HG03066 (cell line): ENCODE results near the gene INPP4A.

ENCODE experiments used
- ATAC-seq: cut with Tn5 transposase; IDR thresholded peaks from one replicate; pipeline ENCODE4 v1.9.1; 2021; ENCODE audit warnings: low read depth; ENCODE audit not compliant: unreplicated experiment

Gene INPP4A

GRCh38 chr2:98488252-98488651 is 43.6 kb downstream of the INPP4A start:
- no peak for ATAC-seq

- ATAC-seq, result no peak
These were observed 44.8 kb downstream of the INPP4A start for GRCh38 chr2:98489486-98489885.

DNA sequence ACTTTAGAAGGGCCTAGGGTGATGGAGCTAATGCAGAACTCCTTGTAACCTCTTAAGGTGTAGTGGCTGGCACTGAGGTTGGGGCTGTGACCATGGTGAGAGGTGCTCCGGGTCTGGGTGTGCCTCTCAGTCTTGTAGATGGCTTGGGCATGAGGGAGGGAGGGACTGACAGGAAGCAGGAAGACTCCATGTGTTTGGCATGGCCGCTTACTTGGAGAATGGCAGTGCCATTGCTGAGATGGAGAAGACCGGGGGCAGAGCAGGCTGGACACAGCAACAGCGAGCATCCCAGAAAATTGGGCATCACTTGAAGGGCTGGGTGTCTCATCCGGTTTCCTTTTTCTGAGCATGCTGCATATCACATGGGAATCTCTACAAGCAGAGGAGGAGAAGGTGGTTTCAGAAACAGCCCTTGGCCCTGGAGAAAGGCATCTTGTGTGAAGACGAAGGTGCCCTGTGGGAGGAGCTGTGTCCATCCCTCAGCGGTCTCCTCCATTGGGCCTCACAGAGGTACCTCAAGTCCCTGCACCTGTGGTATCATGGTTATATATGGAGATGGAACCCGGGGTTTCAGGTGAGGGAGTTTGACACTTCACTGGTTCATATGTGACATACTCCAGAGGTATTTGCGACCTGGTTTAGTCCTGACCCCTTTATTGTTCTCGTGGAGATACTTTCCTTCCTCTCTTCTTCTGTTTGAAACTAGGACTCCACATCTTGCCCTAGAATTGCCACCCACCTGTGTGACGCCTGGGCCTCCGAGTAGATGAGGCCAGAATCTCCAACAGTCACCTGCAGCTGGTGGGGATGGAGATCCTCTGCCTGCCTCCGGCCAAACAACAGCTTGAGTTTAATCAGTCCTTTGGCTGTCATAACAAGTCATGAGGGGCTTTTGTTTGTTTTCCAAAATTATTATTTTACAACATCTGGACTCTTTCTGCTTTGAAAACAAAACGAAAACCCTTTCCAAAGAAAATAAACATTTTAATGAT is 45.6 kb downstream of the INPP4A start:
- ATAC-seq, result no peak

- no peak for ATAC-seq
These were observed 47.8 kb downstream of the INPP4A start for GRCh38 chr2:98492441-98492840.

DNA sequence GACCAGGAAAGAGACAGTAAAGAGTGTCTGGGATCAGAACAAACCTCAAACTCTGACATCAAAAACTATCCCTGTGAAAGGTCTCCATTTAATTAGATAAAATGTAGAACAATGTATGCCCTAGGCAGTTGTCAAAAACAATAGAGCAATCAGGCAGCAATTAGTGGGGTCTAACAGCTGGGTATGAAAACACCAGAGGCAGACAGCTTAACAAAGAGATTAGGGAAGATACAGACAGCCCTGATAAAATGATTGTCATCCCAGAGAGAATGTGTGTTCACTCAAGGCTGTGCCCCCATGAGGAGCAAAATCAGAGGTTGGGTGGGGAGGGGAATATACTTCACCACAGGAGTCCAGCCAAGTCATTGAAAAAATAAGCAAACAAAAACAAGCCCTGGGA is 50.0 kb downstream of the INPP4A start:
- ATAC-seq, result no peak

- no peak for ATAC-seq
These were observed 52.3 kb downstream of the INPP4A start for GRCh38 chr2:98496750-98497493.

DNA sequence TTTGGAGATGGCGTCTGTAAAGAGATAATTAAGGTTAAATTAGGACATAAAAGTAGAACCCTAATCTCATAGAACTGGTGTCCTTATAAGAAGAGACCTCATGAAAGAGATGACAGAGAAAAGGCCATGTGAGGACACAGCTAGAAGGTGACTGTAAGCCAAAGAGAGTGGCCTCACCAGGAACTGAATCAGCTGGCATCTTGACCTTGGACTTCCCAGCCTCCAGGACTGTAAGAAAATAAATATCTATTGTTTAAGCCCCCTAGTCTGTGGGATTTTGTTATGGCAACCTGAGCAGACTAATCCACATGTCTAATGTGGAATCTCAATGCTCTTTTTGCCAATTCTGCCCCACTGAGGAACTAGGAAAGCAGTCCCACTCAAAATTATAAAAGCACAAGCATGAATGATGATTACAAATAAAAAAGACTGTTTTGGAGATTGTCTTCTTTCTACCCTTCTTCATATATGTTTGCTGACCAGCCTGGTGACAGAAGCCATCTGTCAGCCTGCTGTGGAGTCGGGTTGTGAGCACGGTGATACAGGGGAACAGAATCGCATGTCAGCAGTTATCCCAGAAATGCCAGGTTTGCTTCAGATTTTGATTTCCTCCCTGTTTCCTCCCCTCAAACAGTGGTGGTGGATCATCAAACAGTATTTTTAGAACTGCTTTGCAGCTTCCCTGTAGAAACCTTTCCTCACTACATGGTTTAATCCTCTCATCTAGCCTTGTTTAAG is 54.2 kb downstream of the INPP4A start:
- no peak for ATAC-seq

GRCh38 chr2:98500561-98500960 is 55.9 kb downstream of the INPP4A start:
- no peak for ATAC-seq

- no peak for ATAC-seq
These were observed 56.6 kb downstream of the INPP4A start for GRCh38 chr2:98501223-98501622.

DNA sequence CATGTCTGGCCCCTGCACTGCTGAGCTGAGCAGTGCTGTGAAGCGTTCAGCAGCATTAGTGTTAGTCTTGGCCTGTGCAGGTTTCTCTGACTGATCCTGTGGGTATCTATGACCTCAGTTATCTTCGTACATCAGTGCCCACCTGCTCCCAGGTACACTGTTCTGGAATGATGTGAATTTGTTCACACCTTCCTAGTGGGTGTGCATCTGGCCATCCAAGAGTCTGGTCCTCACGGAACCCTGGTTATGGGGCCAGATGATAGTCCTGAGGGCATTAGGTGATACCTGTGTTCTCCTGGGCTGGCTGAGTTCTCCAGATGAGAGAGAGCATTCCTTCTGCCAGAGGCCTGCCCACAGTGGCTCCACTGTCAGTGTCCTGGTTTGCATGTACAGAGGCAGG is 57.2 kb downstream of the INPP4A start:
- no peak for ATAC-seq

DNA sequence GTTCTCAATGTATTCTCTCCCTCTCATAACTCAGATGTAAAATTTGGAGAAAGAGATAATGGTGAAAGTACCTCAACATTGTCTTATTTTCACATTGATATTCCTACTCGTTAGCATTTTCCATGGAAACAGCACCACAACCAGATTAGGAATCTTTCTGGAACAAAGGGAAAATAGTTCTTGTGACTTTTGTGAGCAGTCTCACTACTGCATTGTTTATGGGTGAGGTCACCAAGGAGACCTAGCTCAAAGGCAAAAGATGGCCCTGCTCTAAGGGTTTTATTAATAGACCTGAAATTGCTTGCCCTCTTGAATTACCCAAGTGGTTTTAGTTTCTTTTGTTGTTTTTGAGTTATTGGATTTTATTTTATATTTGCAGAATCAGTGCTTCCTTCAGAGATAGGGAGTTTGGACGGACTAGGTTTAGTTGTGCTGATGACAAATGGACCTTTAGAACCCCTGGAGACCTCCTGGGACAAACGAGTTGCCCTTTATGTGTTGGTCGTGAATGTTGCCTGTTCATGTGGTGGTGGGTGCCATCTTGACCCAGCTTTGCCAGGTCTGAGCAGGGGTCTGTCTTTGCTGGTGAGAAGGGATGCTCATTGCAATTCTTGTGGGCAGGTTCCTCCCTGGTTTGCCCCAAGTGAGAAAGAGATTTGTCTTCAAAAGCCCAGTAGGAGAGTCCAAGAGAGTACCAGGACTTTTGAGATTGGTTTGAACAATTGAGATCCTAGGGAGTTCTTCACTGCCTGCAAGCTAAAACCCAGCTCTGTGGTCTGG is 58.1 kb downstream of the INPP4A start:
- no peak for ATAC-seq

DNA sequence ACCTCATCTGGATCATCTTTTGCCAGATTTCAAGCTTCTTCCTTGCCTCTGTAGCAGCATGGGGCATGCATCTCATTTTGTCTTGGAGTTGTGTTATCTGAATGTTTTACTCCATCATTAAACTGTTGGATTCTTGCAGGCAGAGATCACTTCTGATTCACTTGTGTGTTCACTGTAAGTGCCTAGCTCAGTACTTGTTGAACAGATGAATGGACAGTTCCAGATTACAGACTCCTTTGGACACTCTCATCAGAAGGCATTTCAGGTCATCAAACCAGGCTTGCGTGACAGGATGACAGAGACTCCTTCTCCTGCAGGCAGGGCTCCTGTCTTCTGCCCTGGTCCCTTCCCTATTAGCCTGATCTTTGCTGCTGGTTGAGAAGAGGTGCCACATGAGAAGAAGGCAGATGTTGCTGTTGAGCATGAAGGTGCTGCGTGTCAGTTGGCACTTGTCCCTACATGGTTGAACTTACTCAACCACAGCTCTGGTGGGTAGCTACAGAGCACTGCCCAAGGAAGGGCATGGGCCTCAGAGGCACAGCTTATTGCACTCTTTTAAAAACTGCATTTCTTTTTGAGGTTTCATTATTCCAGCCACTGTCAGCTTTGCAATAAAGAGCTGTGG is 58.9 kb downstream of the INPP4A start:
- no peak for ATAC-seq

DNA sequence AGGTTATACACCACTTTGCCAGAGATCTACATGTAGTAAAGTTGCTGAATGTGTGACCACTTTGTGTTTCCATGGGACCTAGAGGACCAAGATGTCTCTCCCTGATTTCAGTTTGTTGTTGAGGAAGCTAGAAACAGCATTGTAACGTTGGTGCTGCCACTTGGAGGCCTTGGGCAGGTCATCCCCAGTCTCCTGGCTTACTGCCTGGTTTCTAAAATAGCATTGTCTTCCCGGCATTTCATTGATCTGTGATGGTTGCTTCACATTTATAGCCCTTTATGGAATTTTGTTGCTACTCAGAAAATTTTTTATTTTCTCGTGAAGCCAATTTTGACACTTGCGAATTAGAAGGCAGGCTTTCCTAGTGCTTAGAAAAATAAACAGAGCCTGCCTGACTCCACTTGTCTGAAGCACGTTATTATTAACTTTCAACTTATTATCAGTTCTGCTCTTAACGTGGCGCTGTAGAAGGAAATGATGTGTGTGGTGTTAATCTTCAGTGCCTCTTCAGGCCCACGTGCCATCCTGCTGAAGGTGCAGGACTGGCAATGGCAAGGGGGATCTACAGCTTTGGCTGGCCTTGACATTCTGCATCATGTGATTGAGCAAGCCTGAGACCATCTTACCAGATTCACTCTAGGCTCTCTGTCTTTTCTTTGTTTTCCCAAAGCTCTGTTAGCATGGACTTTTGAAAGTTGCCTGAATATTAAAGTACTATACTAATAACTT is 59.9 kb downstream of the INPP4A start:
- no peak for ATAC-seq

- ATAC-seq, result no peak
These were observed 60.7 kb downstream of the INPP4A start for GRCh38 chr2:98505311-98505808.

DNA sequence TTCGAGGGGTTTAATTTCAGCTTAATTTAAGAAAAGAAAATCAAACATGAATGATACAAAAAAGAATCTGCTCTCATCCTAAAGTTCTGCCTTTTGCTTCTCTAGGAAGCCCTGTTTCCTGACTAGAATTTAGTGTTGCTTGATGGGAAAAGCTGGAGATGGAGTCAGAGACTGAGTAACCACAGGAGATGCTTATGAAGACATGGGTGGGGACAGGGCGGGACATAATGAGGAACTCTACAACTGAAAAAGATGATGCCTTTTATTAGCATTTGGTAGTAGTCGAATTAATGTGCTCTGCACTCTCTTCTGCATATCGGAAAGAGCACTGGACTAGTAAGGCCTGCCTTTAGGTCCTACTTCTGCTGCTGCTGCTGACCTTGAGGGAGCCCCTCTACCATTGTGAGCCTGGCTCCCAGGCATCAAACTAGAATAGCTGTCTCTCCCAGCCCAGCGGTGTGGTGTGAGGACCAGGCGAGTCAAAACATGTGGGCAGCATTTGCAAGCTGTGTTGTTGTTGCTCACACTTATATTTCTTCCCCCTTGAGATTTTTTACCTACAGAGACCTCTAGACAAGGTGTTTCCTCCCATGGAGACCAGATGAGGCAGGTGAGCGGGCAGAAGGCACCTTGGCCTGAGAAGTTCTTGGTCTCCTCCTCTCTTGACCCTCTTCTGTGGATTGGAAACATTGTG is 61.5 kb downstream of the INPP4A start:
- ATAC-seq, result no peak

DNA sequence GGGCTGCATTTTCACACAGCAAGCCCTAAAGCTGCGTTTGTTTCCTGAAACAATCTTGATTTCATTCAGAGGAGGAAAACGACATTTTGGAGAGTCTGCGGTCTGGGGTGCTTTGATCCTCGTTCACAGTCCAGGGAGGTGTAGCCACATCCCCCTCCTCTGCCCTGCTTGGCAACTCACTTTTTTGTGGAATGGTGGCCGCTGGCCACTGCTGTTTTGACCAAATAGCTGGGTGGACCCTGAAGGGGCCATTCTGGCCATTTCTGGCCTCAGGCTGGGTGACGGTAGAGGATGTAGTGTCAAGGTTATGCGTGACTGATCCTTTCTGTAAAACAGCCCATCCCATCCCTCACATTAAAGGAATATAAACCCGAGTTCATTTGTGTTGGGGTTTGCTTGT is 62.2 kb downstream of the INPP4A start:
- no peak for ATAC-seq

GRCh38 chr2:98507461-98507860 is 62.8 kb downstream of the INPP4A start:
- ATAC-seq, result no peak
